ENCODE measurements around the gene ZNF19. TPM values are rescaled to one million over a fixed set of nuclear protein-coding genes. Genes with fewer than 3 reads are reported as not detected.

Gene ZNF19
- polyA plus RNA-seq (2012; ENCODE audit: missing spikeins) = 2.8 TPM

GRCh38 chr16:71489122-71489521 is at the start of gene ZNF19:
Gene ZNF19 (minus strand): TSS chr16:71489324. CDS start chr16:71482114, 7,210 bp downstream.
- DNase-seq (ENCODE audit: insufficient read length) (no peak), FAIRE-seq (no peak)
- TF ChIP-seq TAF1 (IDR thresholded peaks at IDR 0.05; ENCODE audit: borderline replicate concordance, low read depth, low read length) = no peak
- no peak for TF ChIP-seq POLR2A (IDR thresholded peaks at IDR 0.05; ENCODE audit: low read depth, low read length)
- TF ChIP-seq POLR2AphosphoS5 (IDR thresholded peaks at IDR 0.05; ENCODE audit: low read depth, low read length) = no peak

- DNase-seq (ENCODE audit: insufficient read length) = peak; percentile 45
- peak; percentile 92 for FAIRE-seq
- TF ChIP-seq POLR2AphosphoS5 (IDR thresholded peaks at IDR 0.05; ENCODE audit: low read depth, low read length) (no peak), POLR2A (IDR thresholded peaks at IDR 0.05; ENCODE audit: low read depth, low read length) (no peak), TAF1 (IDR thresholded peaks at IDR 0.05; ENCODE audit: borderline replicate concordance, low read depth, low read length) (no peak)
Measured at GRCh38 chr16:71537643-71538042, 48.5 kb upstream of the ZNF19 start.

DNA sequence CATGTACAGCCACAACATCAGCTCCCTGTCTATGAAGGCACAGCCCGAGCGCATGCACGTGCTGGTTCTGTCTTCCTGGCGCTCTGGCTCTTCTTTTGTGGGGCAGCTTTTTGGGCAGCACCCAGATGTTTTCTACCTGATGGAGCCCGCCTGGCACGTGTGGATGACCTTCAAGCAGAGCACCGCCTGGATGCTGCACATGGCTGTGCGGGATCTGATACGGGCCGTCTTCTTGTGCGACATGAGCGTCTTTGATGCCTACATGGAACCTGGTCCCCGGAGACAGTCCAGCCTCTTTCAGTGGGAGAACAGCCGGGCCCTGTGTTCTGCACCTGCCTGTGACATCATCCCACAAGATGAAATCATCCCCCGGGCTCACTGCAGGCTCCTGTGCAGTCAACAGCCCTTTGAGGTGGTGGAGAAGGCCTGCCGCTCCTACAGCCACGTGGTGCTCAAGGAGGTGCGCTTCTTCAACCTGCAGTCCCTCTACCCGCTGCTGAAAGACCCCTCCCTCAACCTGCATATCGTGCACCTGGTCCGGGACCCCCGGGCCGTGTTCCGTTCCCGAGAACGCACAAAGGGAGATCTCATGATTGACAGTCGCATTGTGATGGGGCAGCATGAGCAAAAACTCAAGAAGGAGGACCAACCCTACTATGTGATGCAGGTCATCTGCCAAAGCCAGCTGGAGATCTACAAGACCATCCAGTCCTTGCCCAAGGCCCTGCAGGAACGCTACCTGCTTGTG is 47.8 kb upstream of the ZNF19 start:
- FAIRE-seq (no peak), DNase-seq (ENCODE audit: insufficient read length) (no peak)
- TF ChIP-seq POLR2AphosphoS5 (IDR thresholded peaks at IDR 0.05; ENCODE audit: low read depth, low read length) = no peak
- TF ChIP-seq TAF1 (IDR thresholded peaks at IDR 0.05; ENCODE audit: borderline replicate concordance, low read depth, low read length) = no peak
- no peak for TF ChIP-seq POLR2A (IDR thresholded peaks at IDR 0.05; ENCODE audit: low read depth, low read length)

DNA sequence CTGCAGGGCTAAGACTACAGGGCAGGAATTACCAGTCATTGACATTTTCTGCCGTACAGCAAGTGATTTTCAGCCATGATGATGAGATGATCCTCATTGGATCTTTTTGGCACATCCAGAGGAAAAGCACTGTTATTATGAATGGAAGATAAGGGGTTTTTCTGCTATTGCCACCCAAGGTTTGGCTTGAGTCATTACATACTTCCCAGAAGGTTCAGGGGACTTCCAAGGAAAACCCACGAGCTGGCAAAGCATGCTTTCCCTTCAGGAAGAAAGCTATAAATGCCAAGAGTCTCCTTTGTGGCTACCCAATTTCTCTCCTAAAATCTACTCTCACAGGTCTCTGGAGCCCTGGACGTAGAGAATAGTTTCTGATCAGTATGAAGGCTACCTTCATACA is 43.2 kb upstream of the ZNF19 start:
- TF ChIP-seq POLR2A (IDR thresholded peaks at IDR 0.05; ENCODE audit: low read depth, low read length) (no peak), TAF1 (IDR thresholded peaks at IDR 0.05; ENCODE audit: borderline replicate concordance, low read depth, low read length) (no peak), POLR2AphosphoS5 (IDR thresholded peaks at IDR 0.05; ENCODE audit: low read depth, low read length) (no peak)
- no peak for FAIRE-seq
- DNase-seq (ENCODE audit: insufficient read length) = no peak

- no peak for FAIRE-seq
- TF ChIP-seq TAF1 (IDR thresholded peaks at IDR 0.05; ENCODE audit: borderline replicate concordance, low read depth, low read length) (no peak), POLR2AphosphoS5 (IDR thresholded peaks at IDR 0.05; ENCODE audit: low read depth, low read length) (no peak), POLR2A (IDR thresholded peaks at IDR 0.05; ENCODE audit: low read depth, low read length) (no peak)
- no peak for DNase-seq (ENCODE audit: insufficient read length)
Measured at GRCh38 chr16:71528863-71529262, 39.7 kb upstream of the ZNF19 start.

GRCh38 chr16:71528257-71528656 is 39.1 kb upstream of the ZNF19 start:
- TF ChIP-seq POLR2A (IDR thresholded peaks at IDR 0.05; ENCODE audit: low read depth, low read length) (no peak), POLR2AphosphoS5 (IDR thresholded peaks at IDR 0.05; ENCODE audit: low read depth, low read length) (no peak), TAF1 (IDR thresholded peaks at IDR 0.05; ENCODE audit: borderline replicate concordance, low read depth, low read length) (no peak)
- DNase-seq (ENCODE audit: insufficient read length) = no peak
- no peak for FAIRE-seq

GRCh38 chr16:71526111-71526631 is 37.0 kb upstream of the ZNF19 start, which contains the start of gene CHST4:
Gene CHST4 (plus strand): TSS chr16:71526426. CDS start chr16:71536678, 10,252 bp downstream.
- DNase-seq (ENCODE audit: insufficient read length) (no peak), FAIRE-seq (peak; percentile 40)
- TF ChIP-seq POLR2AphosphoS5 (IDR thresholded peaks at IDR 0.05; ENCODE audit: low read depth, low read length) = no peak
- TF ChIP-seq POLR2A (IDR thresholded peaks at IDR 0.05; ENCODE audit: low read depth, low read length) = no peak
- no peak for TF ChIP-seq TAF1 (IDR thresholded peaks at IDR 0.05; ENCODE audit: borderline replicate concordance, low read depth, low read length)

DNA sequence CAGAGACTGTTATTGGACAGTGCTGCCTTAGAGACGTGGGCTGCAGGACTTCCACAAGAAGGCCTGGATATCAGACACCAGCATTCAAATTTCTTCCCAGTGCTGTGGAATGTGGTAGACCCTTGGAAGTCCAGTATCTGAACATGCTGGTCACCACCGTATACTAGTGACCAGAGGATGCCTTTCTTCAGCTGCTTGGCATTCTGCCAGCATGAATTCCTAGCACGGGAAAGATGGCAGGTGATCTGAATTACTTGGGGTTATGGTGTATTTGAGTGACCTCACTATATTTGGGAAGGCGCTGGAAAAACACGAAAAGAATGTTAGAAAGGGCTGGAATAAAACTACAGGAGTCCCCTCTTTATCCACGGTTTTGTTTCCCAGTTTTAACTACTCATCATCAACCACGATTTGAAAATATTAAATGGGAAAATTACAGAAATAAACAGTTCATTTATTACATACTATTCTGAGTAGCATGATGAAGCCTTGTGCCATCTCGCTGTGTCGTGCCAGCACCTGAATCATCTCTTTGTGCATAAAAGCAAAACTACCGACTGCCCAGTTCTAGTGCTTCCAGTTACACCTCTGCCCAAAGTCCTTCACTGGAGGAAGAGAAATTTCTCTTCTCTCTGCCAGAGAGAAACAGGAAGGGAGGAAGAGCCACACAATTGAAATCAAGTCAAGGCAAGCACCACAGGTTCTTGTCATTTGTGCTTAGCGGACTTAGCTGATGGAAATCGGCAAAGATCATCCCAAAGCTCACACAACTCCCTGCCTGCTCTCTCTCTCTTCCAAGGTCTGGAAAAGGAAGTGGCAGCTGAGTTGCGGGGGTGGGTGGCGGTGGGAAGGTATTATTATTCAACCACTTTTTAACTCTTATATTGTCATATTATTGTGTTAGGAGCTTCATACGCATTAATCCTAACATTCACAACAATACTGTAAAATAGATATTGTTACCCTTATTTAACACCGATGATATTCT is 35.7 kb upstream of the ZNF19 start:
- DNase-seq (ENCODE audit: insufficient read length) = no peak
- no peak for FAIRE-seq
- no peak for TF ChIP-seq POLR2AphosphoS5 (IDR thresholded peaks at IDR 0.05; ENCODE audit: low read depth, low read length)
- no peak for TF ChIP-seq POLR2A (IDR thresholded peaks at IDR 0.05; ENCODE audit: low read depth, low read length)
- TF ChIP-seq TAF1 (IDR thresholded peaks at IDR 0.05; ENCODE audit: borderline replicate concordance, low read depth, low read length) = no peak

- no peak for DNase-seq (ENCODE audit: insufficient read length)
- TF ChIP-seq POLR2AphosphoS5 (IDR thresholded peaks at IDR 0.05; ENCODE audit: low read depth, low read length) (no peak), TAF1 (IDR thresholded peaks at IDR 0.05; ENCODE audit: borderline replicate concordance, low read depth, low read length) (no peak), POLR2A (IDR thresholded peaks at IDR 0.05; ENCODE audit: low read depth, low read length) (no peak)
- FAIRE-seq = no peak
Measured at GRCh38 chr16:71520550-71520949, 31.4 kb upstream of the ZNF19 start.

DNA sequence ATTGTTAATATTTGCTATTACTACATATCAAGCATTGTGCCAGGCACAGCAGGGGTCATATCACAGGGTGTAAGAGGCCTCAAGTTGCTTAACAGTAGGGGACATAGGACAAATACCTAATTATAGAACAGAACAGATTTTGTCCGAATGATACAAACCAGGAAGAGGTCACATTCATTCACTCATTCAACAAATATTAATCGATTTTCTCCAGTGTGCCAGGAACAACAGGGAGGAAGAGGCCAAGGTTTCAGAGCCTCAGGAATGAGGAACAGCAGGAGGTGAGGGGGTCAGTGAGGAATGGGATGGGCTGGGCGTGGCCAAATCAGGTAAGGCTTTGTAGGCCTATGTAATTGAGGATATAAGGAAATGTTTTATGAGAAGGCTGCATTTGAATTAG is 25.9 kb upstream of the ZNF19 start:
- no peak for TF ChIP-seq POLR2A (IDR thresholded peaks at IDR 0.05; ENCODE audit: low read depth, low read length)
- no peak for TF ChIP-seq TAF1 (IDR thresholded peaks at IDR 0.05; ENCODE audit: borderline replicate concordance, low read depth, low read length)
- TF ChIP-seq POLR2AphosphoS5 (IDR thresholded peaks at IDR 0.05; ENCODE audit: low read depth, low read length) = no peak
- DNase-seq (ENCODE audit: insufficient read length) (no peak), FAIRE-seq (no peak)

DNA sequence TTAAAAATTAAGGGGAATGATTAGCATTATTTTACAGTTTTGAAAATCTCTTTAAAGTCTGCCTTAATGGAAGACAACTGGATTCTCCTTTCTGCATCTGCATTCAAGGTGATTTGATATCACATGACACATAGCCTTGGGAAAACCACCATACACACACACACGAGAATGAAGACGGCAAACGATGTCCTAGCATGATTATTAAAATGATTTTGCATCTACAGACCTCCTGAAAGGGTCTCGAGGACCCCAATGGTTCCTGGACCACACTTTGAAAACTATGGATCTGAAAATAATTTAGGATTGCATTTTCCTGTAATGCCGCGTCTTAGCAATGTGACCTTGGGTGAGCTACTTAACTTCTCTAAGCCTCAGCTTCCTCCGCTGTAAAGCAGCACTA is 25.4 kb upstream of the ZNF19 start:
- FAIRE-seq (no peak), DNase-seq (ENCODE audit: insufficient read length) (no peak)
- no peak for TF ChIP-seq TAF1 (IDR thresholded peaks at IDR 0.05; ENCODE audit: borderline replicate concordance, low read depth, low read length)
